ENCODE measurements around the gene PRDM16.
A peak's percentile ranks its signal among the peaks of the same experiment; 100 is the strongest.

The PRDM16 gene

GRCh38 chr1:3128431-3129132 is 59.6 kb downstream of the PRDM16 start:
- no peak for DNase-seq

DNA sequence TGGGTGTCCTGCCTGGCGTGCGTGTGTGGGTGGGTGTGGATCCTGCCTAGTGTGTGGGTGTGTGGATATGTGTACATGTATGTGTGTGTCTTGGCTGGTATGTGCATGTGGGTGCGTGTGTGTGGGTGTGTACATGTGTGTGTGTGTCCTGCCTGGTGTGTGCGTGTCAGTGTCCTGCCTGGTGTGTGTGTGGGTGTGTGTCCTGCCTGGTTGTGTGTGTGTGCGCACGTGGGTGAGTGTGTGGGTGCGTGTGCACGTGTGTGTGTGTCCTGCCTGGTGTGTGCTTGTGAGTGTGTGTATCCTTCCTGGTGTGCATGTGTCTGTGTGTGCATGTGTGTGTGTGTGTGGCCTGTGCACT is 60.1 kb downstream of the PRDM16 start:
- DNase-seq = no peak

DNA sequence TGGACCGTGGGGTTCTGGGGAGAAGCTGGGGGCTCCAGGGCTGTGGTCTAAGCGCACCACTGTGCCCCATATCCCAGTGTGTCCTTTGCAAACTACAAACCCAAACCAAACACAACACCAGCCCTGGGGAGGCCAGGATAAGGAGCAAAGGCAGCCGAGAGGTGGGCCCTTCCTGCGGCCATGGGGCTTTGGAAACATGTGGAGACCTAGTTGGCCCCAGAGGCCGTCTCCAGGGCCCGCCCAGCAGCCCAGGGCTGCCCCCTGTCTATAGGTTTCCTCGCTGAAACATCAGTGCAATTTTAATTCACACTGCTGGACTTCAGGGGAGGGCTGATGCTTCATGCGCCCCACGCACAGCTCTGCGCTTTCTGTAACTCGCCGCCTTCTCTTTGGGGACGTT is 61.3 kb downstream of the PRDM16 start:
- DNase-seq = no peak

DNA sequence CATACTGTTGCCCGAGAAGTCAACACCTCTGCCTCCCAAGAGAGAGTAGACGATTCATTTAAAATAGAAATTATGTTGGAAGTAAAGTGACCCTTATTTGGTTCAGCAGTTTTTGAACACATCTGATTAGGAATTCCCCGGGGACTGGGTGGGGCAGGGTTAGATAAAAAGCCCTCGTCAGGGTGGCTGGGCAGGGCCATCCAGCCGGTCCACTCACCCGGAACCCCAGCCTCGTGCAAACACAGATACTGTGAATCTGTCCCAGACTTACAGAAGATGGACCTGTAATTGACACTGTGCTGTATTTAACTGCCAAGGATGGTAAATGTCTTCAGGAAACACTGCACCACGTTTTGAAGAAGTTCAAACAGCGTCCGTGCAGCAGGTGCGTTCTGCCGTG is 63.7 kb downstream of the PRDM16 start:
- DNase-seq = no peak

GRCh38 chr1:3133686-3134085 is 64.7 kb downstream of the PRDM16 start:
- no peak for DNase-seq

- DNase-seq = no peak
These were observed 65.5 kb downstream of the PRDM16 start for GRCh38 chr1:3134381-3135072.

- peak; percentile 89 for DNase-seq
These were observed 66.2 kb downstream of the PRDM16 start for GRCh38 chr1:3135073-3135702.

GRCh38 chr1:3135744-3136455 is 66.9 kb downstream of the PRDM16 start:
- DNase-seq = peak; percentile 89

- no peak for DNase-seq
These were observed 67.5 kb downstream of the PRDM16 start for GRCh38 chr1:3136532-3136931.

DNA sequence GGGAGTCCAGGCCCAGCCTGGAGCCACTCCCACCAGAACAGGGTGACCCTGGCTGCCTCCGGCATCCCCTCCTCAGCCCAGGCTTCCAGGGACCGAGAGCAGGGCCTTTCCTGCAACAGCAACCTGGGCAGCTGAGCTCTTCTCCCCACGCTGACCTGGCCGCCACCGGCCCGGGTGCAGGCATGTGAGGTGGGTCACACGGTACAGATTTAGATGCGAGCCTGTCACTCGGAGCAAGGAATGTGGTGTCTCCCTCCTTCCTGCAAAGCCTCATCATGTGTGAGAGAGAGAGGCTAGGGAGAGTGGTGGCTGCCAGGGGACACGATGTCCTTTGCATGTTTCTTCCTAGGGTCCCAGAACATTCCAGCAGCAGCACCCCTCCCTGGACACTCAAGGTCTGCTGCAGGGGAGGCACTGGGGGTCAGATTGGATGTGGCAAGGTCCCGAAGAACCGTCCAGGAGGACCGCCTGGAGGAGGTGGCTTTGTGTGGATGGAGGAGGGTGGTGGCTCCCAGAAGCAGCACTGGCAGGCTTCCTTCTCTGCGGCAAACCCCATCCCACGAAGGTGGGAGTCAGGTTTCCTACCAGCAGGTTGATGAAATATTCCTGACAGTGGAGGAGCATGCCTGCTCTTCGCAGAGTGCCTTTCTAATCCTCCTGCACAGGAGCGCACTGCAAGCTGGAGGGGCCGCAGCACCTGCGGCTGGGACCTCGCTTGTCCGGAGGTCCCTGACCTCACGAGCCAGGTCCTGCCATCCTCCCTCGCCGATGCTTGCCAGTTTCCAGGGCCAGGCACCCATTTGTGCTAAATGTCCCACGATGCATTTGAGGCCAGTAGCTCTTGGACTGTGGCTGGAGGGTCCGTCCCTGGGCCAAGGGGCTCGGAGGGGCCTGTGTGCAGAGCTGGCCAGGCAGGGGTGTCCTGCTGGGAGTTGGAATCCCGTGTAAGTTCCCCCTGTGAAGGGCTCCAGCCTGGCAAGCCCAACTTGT is 68.4 kb downstream of the PRDM16 start:
- DNase-seq = no peak

GRCh38 chr1:3138623-3139151 is 69.7 kb downstream of the PRDM16 start:
- DNase-seq = no peak

GRCh38 chr1:3139451-3139852 is 70.4 kb downstream of the PRDM16 start:
- no peak for DNase-seq

- no peak for DNase-seq
These were observed 70.9 kb downstream of the PRDM16 start for GRCh38 chr1:3139871-3140361.

GRCh38 chr1:3140437-3140836 is 71.4 kb downstream of the PRDM16 start:
- no peak for DNase-seq

DNA sequence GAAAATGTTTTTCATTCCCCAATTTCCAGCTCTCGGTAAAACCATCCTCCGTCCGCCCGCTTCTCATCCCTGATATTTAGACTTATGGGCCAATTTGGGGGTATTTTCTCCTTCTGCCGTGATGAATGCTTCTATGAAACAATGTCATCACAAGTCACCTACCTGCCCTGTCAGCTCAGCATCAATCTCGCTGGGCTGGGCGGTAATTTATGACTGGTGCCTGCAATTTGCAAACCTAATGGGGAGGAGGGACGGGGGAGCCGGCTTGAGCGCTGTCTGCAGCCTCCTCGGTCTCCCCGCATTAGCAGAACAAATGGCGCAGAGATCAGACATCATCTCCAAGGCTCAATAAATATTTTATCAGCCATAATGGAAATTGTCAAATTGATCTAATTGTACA is 72.1 kb downstream of the PRDM16 start:
- no peak for DNase-seq

DNA sequence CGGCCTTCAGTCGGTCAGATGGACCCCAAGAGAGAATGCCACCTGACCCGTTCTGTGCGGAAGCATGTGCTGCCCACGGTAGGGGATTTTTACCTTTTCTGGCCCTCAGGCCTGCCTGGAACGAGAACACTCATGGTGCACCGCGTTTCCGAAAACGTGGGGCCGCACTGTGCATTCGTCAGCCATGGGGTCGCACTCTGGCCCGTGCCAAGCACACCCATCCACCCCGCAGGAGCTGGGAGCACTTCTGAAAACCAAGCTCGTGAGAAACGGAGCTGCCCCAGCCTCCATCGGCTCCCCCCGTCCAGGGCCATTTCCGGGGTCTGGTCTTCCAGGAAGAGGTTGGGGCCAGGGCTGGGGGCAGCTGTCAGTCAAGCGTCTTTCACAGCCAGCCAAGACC is 72.8 kb downstream of the PRDM16 start:
- DNase-seq = no peak

- DNase-seq = no peak
These were observed 73.2 kb downstream of the PRDM16 start for GRCh38 chr1:3142236-3142635.

DNA sequence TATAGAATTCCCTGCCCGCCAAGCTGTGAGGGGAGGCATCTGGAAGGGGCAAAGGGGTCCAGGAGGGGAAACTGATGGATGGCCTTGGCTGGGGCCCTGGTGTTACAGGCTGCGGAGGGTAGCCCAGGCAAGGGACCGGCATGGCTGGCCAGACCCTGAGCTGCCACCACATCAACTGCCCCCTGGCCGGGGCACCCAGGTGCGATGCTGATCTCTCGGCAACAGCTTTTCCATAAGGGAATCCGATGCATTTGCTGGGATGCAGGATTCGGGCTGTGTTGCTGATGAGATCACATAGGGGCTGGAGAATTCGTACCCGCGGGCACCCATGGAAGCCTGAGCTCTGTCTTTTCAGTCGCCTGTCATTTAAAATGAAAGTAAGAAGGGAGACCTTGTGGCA is 73.7 kb downstream of the PRDM16 start:
- no peak for DNase-seq

DNA sequence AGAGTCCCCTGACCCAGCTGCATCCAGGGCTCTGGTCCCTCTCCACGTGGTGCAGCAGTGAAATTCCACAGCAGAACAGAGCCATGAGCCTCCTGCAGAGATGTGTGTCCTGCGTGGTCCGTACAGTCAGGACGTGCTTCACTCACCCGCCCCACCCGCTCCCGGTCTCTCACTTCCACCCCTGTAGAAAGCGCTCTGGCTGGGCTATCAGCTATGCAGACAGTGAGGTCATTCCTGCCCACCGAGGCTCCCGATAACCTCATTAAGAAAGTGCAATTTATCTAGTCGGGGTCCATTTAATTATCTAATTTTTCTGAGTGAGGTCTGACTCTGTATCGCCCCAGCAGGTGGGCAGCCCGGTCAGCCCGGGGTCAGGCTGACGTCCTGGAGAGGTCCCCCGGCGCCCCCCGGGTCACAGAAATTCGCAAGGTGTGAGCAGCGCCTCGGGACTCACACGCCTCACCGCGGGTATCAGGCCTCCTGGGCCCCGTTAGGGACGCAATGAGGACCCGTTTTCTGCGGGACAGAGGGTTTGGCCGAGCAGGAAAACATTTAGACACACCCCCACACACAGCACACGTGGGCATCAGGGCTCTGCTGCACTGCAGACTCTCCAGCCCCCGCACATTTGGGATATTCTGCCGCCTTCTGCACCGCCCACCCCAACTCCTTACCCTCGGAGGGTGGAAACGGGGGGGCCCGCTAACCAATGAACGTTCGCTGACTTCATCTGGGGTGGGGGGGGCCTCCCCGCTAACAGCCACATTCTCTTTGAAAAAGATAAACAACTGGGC is 76.7 kb downstream of the PRDM16 start:
- no peak for DNase-seq

DNA sequence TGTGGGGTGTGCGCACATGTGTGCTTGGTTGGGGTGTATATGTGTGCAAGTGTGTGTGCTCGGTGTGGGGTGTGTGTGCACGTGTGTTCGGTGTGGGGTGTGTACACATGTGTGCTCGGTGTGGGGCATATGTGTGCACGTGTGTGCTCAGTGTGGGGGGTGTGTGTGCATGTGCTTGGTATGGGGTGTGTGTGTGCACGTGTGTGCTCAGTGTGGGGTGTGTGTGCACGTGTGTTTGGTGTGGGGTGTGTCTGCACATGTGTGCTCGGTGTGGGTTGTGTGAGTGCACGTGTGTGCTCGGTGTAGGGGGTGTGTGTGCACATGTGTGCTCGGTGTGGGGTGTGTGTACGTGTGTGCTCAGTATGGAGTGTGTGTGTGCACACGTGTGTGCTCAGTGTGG is 77.5 kb downstream of the PRDM16 start:
- no peak for DNase-seq

GRCh38 chr1:3146907-3147306 is 77.9 kb downstream of the PRDM16 start:
- DNase-seq = no peak
